Measurements from ENCODE around the gene NUDT15.
"Not testable (repeated sequence)": the region's sequence is repeated elsewhere in the genome, so short reads cannot be mapped to it uniquely, and the experiment has no call there.

The NUDT15 gene

DNA sequence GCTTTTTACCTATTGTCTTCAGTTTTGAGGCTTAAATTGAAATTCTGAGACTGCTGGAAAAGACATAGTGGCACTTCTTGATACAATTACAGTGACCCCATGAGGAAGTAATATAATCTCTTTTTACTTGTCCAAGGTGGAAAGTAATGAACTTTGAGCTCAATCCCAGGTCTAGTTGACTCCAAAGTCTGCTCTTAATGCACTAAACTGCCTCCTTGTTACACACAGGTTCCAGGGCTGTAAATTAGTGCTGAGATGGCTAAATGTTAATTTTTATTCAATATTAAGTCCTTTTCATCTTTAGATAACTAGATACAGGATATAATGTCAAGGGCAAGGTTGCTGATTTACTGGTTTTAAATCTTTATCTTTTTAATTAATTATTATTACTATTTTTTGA lies 2.5 kb downstream of the NUDT15 start:
- TF ChIP-seq, protein P1, sequence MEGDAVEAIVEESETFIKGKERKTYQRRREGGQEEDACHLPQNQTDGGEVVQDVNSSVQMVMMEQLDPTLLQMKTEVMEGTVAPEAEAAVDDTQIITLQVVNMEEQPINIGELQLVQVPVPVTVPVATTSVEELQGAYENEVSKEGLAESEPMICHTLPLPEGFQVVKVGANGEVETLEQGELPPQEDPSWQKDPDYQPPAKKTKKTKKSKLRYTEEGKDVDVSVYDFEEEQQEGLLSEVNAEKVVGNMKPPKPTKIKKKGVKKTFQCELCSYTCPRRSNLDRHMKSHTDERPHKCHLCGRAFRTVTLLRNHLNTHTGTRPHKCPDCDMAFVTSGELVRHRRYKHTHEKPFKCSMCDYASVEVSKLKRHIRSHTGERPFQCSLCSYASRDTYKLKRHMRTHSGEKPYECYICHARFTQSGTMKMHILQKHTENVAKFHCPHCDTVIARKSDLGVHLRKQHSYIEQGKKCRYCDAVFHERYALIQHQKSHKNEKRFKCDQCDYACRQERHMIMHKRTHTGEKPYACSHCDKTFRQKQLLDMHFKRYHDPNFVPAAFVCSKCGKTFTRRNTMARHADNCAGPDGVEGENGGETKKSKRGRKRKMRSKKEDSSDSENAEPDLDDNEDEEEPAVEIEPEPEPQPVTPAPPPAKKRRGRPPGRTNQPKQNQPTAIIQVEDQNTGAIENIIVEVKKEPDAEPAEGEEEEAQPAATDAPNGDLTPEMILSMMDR (IDR thresholded peaks at IDR 0.05; ENCODE audit: borderline replicate concordance, insufficient read depth, low read depth, low read length) = no peak
- H3K4me3 ChIP-seq (ENCODE audit: low read depth, low read length) = no peak overlapping the region

DNA sequence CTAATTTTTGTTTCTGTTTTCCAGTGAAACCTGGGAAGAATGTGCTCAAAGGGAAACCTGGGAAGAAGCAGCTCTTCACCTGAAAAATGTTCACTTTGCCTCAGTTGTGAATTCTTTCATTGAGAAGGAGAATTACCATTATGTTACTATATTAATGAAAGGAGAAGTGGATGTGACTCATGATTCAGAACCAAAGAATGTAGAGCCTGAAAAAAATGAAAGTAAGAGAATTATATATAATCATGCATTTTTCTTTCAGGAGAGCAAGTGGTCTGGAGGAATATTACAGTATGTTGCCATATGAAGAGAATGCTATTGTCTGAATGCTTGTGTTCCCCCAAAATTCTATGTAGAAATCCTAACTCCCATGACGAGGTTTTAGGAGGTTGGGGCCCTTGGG lies 3.4 kb downstream of the NUDT15 start:
- no peak overlapping the region for H3K4me3 ChIP-seq (ENCODE audit: low read depth, low read length)
- TF ChIP-seq, protein P1 (IDR thresholded peaks at IDR 0.05; ENCODE audit: borderline replicate concordance, insufficient read depth, low read depth, low read length) = no peak

DNA sequence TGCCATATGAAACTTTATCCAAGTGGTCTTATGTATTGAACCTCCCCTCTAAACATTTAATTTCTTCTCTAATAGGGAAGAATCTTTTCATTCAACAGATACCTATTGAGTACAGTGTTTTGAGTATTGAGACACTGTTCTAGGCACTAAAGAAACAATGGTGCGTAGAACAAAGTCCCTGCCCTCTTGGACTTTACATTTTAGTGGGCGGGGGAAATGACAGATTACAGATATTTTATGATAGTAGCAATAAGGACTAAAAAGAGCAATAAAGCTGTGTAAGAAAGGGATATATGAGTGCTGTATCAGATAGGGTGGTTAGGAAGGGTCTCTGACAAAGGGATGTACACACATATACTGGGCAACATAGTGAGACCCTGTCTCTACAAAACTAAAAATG lies 5.4 kb downstream of the NUDT15 start:
- TF ChIP-seq, protein P1 (IDR thresholded peaks at IDR 0.05; ENCODE audit: borderline replicate concordance, insufficient read depth, low read depth, low read length) = no peak
- H3K4me3 ChIP-seq (ENCODE audit: low read depth, low read length) = no peak overlapping the region

DNA sequence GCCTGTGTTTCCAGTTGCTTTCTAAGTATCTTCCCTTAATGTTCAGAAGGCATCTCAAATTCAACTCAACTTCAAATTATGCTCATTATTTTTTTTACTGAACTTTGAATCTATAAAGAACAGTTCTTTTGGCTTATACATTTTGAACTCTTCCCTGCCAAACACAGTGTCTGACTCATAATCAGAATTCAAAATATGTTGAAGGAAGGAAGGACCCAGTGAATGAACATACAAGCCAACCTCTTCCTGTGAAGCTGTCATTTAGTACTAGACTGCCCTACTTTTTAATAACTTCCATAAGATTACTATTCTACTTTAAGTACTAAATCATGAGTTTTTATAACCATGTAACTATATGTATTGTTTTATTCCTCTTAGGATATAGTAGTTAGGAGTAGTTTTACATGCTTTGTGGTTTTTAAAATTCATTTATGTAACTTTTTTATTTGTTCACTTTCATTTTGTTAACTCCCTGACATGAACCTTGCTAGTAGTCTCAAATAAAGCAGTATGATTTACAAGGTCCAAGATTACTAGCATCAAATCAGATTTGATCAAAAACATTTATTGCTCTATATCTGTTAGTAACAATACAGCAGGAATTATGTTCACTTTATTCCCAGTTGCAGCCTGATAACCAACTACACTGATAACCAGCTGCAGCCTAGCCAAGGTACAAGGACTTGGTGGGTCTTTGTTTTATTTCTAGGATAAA lies 6.4 kb downstream of the NUDT15 start:
- no peak overlapping the region for H3K4me3 ChIP-seq (ENCODE audit: low read depth, low read length)
- TF ChIP-seq, protein P1 (IDR thresholded peaks at IDR 0.05; ENCODE audit: borderline replicate concordance, insufficient read depth, low read depth, low read length) = no peak

DNA sequence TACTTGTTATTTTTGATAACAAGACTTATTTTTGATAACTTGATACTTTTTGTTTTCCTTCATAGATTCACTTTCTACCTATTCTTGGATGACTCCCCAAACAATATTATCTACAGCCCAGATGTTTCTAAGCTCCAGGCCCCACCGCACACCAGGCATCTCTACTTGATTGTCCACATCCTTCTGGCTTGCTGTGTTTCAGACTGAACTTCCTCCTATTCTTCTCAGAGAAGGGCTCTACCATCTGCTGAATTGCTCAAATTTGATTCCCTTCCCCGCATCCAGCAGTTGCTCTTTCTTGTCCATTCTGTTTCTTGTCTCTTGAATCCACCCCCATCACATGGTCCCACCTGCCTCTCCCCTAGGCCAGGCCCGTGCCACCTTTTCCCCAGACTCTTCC lies 13.0 kb downstream of the NUDT15 start:
- TF ChIP-seq, protein P1 (IDR thresholded peaks at IDR 0.05; ENCODE audit: borderline replicate concordance, insufficient read depth, low read depth, low read length) = no peak
- no peak overlapping the region for H3K4me3 ChIP-seq (ENCODE audit: low read depth, low read length)

DNA sequence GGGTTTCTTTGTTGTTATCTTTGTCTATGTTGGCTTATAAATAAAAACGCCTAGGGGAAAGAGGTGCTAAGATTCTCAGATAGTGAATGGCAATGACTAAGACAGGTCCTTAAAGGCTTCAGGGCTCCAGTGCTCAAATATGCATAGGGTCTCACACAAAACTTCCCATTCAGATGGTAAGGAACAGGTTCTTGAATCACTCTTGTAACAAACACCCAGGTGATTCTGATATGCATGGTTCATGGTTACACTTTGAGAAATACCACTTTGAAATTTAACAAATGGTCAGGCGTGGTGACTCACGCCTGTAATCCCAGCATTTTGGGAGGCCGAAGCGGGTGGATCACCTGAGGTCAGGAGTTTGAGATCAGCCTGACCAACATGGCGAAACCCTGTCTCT lies 17.1 kb downstream of the NUDT15 start:
- TF ChIP-seq, protein P1 (IDR thresholded peaks at IDR 0.05; ENCODE audit: borderline replicate concordance, insufficient read depth, low read depth, low read length) = no peak
- H3K4me3 ChIP-seq (ENCODE audit: low read depth, low read length) = no peak overlapping the region

DNA sequence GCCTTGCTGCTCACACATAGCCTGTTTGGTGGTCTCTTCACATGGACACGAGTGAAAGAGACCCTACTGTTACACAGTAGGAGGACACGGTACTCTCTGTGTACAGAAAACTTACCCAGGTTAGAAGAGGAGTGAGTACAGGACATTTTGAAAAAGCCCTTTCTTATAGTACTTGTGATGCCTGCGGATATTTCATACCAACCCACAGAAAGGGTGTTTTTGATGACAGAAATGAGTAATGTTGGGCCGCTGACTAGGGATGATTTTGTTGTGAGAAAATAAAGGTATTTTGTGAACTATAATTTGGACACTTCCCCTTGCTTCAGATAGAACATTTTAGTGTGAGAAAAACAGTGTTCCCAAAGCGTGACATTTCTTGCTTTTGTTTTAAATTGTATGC lies 18.2 kb downstream of the NUDT15 start:
- no peak overlapping the region for H3K4me3 ChIP-seq (ENCODE audit: low read depth, low read length)
- TF ChIP-seq, protein P1 (IDR thresholded peaks at IDR 0.05; ENCODE audit: borderline replicate concordance, insufficient read depth, low read depth, low read length) = no peak

DNA sequence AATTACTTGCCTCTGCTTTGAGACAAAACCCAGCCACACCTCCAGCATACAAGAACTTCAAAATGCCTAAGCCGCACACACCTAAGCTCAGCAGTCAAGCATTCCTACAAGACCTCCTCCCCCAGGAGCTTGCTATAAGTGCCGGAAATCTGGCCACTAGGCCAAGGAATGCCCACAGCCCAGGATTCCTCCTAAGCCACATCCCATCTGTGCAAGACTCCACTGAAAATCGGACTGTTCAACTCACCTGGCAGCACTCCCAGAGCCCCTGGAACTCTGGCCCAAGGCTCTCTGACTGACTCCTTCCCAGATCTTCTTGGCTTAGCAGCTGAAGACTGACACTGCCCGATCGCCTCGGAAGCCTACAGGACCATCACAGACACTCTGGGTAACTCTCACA lies 21.0 kb downstream of the NUDT15 start:
- H3K4me3 ChIP-seq (ENCODE audit: low read depth, low read length) = not testable (repeated sequence)

DNA sequence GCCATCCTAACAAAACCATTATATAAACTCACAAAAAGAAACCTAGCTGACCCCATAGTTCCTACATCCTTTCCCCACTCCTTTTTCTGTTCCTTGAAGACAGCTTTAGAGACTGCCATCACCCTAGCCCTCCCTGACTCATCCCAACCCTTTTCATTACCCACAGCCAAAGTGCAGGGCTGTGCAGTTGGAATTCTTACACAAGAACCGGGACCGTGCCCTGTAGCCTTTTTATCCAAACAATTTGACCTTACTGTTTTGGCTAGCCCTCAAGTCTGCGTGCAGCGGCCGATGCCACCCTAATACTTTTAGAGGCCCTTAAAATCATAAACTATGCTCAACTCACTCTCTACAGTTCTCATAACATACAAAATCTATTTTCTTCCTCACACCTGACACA lies 22.4 kb downstream of the NUDT15 start:
- not testable (repeated sequence) for H3K4me3 ChIP-seq (ENCODE audit: low read depth, low read length)

All from GM12875 (cell line).